ENCODE results near the gene HUWE1. TPM values are rescaled to one million over a fixed set of nuclear protein-coding genes. Genes with fewer than 3 reads are reported as not detected.

Gene HUWE1
- total and polyA plus RNA-seq, 9 of the 15 experiments (the other 6 are each of a cell fraction or from before 2014, with no cell fraction given): 23.9 to 204 (median 65.1) TPM

- TF ChIP-seq SAFB (IDR thresholded peaks at IDR 0.05; ENCODE audit: borderline replicate concordance, low read depth, low read length): no peak
- TF ChIP-seq MCM3 (IDR thresholded peaks at IDR 0.05): no peak
- TF ChIP-seq CSDE1 (IDR thresholded peaks at IDR 0.05): no peak
- no peak for TF ChIP-seq ZNF146 (CRISPR knock-in tag; IDR thresholded peaks at IDR 0.05; ENCODE audit: unreplicated experiment)
- TF ChIP-seq NFYB (IDR thresholded peaks at IDR 0.05; ENCODE audit: extremely low read depth, insufficient read length): no peak
- no peak for TF ChIP-seq PURB (CRISPR knock-in tag; IDR thresholded peaks at IDR 0.05; ENCODE audit: low read depth)
- TF ChIP-seq PKNOX1 (IDR thresholded peaks at IDR 0.05): no peak; the same call in 1 of the 2 replicates
- no peak for TF ChIP-seq ID3 (CRISPR knock-in tag; IDR thresholded peaks at IDR 0.05)
- no peak for TF ChIP-seq ID3 (tag; IDR thresholded peaks at IDR 0.05)
- peak; percentile 9; the same call in 1 of the 2 replicates for TF ChIP-seq TEAD4 (IDR thresholded peaks at IDR 0.05; ENCODE audit: low read length)
- no peak for TF ChIP-seq TEAD4 (CRISPR knock-in tag; IDR thresholded peaks at IDR 0.05; ENCODE audit: borderline replicate concordance)
- TF ChIP-seq ZBTB49 (CRISPR knock-in tag; IDR thresholded peaks at IDR 0.05; ENCODE audit: borderline replicate concordance): no peak
- no peak; the same call in 1 of the 2 replicates for TF ChIP-seq ZNF511 (CRISPR knock-in tag; IDR thresholded peaks at IDR 0.05)
- no peak for TF ChIP-seq MEF2A (IDR thresholded peaks at IDR 0.05; ENCODE audit: control insufficient read depth, low read depth, low read length)
- TF ChIP-seq KAT8 (IDR thresholded peaks at IDR 0.05; ENCODE audit: low read depth): no peak
- no peak for TF ChIP-seq CREB3 (tag; conservative IDR thresholded peaks at IDR 0.05; ENCODE audit: low read depth)
- TF ChIP-seq TEAD2 (tag; IDR thresholded peaks at IDR 0.05): no peak
- TF ChIP-seq CREB3L1 (IDR thresholded peaks at IDR 0.05; ENCODE audit: borderline replicate concordance, low read depth): peak; percentile 96
- no peak for TF ChIP-seq KHSRP (IDR thresholded peaks at IDR 0.05)
- no peak for TF ChIP-seq HOXB6 (CRISPR knock-in tag; IDR thresholded peaks at IDR 0.05; ENCODE audit: borderline replicate concordance)
- no peak for TF ChIP-seq MIER1 (IDR thresholded peaks at IDR 0.05; ENCODE audit: low read depth)
- no peak for TF ChIP-seq ZNF184 (CRISPR knock-in tag; IDR thresholded peaks at IDR 0.05)
Observed at GRCh38 chrX:53683556-53684414, 2.7 kb downstream of the HUWE1 start (continued).

All from K562 (cell line).